DMS114 treated with DMSO at 0.1 percent for 48 hours (cell line): ENCODE data around the gene TGM2.

Source experiments
- DNase-seq: peaks from one replicate; lab custom pipeline; 2025; ENCODE audit not compliant: unreplicated experiment; lab: John Stamatoyannopoulos, UW

The TGM2 gene

DNA sequence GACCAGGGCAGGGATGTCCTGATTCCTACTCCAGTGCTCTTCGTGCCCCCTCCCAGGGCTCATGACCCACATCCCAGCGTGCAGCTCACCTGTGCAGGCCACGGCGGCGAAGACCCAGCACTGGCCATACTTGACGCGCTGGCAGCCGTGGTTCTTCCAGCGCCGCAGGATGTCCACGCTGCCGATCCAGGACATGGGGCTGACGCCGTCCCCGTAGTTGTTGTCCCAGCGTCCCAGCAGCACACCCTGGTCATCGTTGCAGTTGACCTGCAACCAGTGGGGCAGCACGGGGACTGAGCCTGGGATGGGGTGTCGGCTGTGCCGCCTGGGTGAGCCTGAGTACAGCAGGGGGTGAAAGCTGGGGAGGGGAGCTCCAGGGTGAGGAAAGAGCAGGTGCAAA lies 18.4 kb downstream of the TGM2 start:
- no peak for DNase-seq

DNA sequence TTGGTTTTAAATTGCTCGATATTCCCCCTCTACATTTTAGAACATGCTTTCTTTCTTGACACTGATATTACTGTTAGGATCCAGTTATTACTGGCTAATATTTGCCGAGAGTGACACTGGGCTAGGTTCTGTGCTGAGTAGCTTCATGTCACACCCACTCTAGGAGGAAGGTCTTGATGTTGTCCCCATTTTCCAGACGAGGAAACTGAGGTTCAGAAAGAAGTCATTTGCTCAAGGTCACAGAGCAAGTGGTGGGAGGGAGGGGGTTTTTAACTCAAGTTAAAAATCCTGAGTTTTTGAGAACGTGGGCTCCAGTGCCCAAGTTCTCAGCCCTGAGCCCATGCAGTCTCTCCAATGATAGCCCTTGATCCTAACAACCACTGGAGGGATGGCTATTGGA lies 18.9 kb downstream of the TGM2 start:
- no peak for DNase-seq

DNA sequence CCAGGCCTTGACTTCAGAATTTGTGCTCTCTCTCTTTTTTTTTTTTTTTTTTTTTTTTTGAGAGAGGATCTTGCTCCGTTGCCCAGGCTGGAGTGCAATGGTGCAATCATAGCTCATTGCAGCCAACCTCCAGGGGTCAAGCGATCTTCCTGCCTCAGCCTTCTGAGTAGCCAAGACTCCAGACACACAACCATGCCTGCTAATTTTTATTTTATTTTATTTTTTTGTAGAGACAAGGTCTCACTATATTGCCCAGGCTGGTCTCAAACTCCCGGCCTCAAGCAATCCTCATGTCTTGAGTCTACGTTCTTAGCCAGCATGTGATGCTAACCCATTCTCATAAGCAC lies 19.4 kb downstream of the TGM2 start:
- no peak for DNase-seq

DNA sequence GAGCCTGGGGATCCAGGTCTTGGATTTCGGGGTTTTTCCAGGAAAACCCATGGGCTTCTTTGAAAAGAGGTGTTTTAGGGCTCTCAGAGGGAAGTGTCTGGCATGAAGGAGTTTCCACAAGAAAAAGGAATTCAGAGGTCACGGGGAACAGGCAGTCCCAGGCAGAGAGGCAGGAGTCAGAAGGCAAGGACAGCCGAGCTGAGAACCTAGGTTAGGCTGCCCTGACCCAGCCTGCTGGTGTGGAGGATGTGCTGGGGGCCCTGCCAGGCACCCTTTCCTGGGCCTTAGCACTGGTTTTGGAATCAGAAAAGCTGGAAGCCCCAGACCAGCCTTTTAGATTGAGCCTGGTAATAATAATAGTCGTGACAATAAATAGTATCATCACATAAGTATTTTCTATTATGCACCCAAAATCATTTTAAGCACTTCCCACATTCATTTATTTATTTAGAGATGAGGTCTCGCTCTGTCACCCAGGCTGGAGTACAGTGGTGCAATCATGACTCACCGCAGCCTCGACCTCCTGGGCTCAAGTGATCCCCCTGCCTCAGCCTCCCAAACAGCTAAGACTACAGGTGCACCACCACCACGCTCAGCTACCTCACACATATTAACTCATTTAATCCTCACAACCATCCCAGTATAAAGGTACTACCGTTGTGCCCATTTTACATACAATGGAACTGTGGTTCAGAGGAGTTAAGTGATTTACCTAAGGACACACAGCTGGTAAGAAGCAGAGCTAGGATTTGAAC lies 19.9 kb downstream of the TGM2 start:
- no peak for DNase-seq

DNA sequence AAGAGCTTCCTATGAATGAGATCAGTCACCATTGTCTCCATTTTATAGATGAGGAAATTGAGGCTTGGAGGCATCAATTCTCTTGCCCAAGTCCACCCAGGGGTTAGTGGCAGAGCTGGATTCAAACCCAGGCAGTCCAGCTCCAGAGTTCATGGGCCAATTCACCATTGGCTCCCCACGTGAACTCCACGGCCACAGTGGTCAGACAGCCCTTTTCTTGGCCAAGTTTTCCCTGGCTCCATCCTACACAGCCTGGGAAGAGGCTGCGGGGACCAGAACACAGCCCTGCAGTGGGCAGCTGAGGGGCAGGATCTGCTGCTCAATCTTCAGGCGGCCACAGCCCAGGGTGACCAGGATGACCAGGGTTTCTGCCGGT lies 20.5 kb downstream of the TGM2 start:
- no peak for DNase-seq

DNA sequence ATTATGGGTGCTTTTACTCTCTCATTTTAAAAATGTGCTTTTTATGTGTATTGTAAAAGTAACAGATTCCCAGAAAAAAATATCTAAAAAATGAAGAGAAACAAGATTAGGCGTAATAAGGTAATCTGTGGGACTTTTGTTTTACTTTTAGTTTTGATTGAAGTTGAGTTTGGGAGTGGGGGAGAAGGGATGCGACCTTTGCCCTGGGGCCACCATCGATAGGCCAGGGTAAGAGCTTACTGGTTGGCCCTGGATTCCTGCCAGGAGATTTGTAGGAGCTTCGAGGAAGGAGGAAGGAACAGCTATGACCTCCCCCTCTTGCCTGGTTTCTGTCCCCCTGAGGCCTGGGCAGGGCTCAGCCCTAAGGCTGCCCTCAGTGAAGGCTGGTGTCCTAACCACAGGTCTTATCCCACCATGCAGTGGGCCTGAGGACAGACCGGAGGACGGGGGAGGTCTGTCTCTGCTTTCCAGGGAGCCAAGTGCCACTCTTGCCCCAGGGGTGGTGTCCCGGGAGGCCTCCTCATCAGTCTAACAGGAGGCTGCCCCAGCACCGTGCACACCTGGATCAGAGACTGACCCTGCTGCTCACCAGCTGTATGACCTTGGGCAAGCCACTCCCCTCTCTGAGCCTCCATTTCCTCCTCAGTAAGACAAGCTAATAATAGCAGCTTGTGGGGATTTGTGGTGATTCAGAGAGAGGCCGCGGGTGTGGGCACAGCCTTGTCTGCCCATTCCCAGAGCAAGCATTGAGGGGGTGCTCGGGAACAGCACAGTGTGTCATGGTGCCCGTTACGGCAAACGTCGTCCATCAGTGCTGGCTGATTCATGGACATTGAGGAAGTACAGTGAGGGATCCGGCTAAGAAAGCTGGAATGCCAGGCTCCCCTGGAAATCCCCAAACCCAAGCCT lies 21.2 kb downstream of the TGM2 start:
- DNase-seq, result no peak

DNA sequence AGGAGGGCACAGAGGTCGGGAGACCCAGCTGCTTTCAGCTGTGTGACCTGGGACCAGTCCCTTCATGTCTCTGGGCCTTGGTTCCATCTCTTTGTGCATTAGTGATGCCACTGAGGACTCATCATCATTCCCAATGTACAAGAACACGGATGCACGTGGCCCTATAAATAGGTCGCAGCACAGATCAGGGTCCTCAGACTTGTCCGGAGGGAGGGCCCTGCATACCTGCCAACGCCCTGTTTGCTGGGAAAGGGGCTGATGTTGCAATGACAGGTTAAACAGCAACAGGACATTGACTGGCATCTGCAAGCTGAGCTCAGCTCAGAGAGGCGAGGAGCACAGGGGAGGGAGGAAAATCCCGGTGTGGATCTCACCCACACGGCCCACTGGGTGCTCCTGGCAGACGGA lies 21.8 kb downstream of the TGM2 start:
- no peak for DNase-seq

DNA sequence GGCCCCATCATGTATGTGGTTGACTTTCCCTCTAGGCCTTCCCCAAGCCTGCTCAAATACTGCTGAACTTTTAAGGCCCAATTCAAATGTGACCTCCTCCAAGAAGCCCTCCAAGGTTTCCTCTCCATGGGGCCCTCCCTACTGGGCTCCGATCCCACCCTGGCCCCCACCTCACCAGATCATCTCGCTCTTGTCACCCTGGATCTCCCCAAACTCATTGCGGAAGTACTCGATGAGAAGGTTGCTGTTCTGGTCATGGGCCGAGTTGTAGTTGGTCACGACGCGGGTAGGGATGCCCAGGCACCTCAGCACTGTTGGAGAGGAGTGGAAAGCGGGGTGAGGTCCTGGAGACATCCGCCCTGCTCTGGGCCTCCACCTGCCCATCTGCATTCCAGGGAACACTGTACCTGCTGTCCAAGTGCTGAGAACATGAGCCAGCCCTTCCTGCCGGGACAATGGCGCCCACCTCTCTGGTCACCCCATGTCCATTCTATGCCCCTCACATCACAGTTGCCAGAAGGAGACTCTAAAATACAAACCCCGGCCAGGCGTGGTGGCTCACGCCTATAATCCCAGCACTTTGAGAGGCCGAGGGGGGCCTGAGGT lies 23.1 kb downstream of the TGM2 start:
- no peak for DNase-seq

DNA sequence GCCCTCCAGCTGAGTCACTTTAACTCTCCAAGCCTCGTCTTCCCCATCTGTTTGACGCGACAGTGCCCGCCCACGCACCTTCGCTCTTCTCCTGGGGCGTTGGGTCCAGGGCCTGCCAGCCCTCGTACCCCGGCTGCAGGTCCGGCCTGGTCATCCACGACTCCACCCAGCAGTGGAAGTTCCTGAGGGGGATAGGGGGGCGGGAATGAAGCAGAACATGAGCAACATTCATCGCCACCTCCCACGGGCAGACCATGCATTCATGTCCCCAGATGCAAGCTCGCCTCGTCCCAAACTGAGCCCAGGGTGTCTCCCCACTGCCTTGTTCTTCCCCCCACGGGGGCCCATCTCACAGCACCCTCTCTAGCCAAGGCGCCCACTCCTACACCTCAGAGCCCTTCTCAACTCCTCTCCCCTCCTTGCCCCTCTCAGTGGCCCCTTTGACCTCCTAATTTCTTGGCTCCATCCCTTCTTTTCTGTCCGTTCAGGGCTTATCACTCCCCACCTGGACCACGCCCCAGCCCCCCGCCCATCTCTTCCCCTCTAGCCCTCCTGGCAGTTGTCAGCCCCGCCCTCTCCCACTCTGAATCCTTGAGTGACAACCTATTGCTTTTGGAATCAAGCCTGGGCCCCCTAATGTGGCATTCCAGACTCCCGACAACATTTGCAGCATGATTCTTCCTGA lies 23.7 kb downstream of the TGM2 start:
- no peak for DNase-seq

DNA sequence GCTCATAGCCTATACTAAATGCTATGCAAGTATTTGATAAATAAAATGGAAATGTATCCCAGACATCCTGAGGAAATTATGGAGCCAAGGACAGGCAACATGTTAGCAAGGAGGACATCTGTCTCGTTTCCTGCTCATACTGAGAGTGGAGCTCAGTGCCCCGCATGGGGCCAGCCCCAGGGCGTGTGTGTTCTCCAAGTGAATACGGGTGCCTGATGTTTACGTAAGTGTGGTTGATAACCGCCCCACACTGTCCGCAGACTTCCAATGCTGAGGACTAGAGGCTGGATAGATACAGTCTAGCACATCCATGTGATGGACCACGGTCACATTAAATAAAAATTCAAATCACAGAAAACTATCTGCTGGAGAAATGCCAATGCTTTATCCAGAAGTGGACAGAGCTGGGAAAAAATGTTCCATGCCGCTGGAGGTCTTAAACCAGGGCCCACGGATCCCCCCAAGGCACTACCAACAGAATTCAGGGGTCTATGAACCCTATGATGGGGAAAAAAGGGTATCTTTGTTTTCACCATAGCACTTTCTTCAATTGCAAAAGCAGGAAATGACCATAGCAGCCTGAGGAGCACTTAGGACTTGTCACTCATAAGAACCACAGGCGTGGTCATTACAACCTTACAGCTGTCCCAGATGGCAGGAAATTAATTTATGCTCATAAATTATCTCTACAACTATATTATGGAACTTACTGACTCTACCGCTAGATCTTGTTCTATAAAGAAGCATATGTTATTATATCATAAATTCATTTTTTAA lies 24.9 kb downstream of the TGM2 start:
- no peak for DNase-seq

DNA sequence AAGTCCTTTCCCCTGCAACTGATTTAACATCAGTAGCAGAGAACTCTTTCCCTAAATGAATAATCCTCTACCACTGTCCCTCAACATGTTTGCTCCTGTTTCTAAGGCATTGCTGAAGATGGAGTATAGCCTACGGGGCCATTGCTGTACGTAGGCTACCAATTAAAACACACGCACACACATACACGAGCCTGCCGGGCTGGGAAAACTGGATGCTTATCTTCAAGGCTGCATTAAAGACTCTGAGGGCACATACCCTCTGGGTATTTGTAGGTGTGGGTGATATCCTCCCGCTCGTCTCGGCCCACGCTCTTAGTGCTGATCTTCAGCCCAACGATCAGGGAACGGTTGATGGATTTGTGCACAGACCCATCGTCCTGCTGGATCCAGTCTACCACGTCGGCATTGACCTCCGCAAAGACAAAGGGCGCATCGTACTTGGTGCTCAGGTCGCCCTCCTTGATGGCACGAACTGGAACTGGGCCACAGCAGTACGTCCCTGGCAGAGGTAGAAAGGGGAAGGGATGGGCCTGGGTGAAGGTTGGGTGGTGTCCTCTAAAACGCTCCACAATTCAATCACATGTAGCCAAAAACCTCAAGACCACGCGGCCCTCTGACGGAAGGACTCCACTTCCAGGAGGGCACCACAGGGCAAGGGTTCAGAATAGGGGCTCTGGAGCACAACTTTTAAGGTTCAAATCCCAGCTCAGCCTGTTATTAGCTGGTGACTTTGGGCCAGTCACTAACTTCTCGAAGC lies 25.7 kb downstream of the TGM2 start:
- no peak for DNase-seq

DNA sequence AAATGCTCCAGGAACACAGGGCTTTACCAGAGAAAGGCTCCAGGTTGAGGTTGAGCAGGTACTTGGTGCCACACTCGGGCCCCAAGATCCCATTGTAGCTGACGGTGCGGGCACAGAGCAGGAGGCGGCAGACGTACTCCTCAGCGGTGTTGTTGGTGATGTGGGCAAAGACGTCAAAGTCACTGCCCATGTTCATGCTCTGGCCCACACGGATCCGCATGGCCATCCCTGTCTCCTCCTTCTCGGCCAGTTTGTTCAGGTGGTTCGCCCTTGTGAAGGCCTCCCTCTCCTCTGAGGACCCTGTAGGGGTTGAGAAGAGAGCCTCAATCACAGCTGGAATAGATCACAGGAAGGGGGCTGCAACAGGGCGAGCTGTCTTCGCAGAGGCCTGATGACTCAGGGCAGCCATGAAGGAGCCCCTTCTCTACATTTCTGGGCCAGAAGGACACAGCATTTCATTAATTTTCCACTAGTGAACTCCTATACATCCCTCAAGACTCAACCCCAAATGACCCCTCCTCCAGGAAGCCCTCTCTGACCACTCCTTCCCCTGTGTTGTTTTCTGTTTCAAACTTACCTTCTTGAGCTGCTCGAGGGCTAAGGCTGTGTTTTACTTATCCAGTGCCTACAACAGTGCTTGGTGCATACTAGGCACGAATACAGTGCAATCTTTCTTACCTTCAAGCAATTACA lies 26.8 kb downstream of the TGM2 start:
- DNase-seq, result no peak

DNA sequence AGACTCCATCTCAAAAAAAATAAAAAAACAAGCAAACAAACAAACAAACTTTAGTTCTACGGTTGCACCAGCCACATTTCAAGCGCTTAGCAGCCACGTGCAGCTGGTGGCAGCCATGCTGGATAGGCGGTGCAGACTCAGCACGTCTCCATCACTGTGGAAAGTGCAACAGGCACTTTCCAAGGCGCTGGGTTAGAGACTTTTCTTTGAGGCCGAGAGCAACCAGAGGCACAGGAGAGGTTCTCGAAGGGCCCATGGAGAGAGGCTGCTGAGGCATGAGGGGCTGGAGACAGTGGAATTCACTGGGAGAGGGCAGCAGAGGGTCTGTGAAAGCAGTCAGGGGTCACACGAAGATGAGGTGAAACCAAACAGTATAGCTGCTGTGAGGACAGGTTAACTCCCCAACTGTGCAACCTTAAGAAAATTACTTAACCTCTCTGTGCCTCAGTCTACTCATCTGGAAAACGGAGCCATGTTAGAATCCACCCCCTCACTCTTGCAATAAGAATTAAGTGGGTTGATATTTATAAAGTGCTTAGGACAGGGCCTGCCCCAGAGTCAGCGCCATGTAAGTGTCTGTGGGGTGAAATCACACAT lies 27.5 kb downstream of the TGM2 start:
- DNase-seq, result no peak

DNA sequence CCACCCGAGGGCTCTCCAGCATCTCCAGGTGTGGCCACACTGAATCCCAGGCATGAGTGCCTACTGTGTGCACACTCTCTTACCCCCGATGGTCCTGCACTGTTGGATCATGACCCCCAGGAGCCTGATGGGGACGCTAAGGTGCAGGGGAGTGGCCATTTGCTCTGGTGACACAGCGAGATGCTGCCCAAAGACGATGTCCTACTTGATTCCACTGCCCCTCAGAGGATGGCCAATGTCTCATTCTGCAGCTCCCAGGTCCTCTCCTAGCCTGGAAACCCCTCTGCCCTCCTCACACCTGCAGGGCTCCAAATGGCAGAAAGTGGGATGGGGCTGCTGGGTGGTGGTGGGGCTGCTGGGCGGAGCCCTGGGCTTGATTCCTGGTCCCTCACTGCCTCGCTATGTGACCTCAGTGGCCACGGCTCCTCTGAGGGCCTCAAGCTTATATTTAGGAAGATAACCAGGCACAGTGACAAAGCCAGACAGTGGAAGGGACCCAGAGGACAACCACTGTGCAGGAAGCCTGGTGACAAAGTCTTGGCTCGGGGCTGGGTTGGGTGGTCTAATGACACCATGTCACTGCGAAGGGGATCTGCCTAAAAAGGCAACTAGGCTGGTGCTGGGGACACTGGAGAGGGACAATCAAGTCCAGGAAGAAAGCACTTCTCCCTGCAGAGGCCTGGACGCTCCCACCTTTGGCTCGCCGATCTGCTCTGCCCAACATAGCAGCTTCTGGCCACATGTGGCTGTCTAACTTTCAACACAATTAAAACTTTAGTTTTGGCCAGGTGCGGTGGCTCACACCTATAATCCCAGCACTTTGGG lies 28.4 kb downstream of the TGM2 start:
- no peak for DNase-seq

DNA sequence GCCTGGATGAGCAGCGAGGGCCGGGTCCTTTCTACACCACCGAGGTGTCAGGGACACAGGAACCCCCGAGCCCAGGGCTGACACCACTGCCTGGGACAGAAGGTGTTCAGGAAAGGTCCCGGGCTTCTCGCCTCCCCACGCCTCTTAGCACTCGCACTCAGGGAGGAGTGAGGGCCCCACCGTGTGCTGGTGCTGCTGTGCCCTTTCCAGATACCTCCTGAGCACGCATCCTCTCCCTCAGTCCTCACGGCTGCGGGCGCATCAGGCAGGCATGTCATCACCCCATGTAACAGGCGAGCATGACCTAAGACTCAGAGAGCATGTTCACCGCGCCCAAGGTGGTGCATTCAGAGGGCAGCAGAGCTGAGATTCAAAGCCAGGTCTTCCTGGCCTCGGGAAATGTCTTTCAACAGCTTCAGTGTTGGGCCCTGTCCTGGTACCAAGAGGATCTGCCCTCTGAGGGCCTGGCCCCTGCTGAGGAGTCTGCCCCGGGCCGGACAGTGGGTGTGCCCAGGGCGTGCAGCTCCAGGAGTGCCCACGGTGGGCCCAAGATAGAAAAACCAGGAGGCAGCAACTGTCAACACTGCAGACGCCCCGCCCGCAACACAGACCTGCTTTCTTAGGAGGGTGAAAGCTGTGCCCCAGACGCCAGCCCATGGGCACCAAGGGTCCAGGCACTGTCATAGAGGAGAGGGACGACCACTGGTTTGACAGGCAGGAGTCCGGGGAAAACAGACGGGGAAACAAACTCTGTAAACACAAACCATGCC lies 29.2 kb downstream of the TGM2 start:
- no peak for DNase-seq

DNA sequence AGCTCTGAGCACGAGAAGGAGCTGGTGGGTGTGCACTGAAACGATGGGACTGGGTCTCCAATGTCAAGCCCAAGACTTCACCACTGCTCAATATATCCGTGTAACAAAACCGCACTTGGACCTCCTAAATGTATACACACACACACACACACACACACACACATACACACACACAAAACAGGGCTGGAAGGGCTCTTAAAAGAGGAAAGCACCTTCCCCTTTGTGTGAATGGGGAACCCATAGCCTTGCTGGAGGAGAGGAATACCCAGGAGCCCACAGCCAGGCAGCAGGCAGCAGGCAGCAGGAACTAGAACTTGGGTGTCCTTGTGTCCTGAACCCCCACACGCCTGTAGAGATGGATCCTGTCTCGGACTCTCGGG lies 29.8 kb downstream of the TGM2 start:
- DNase-seq, result no peak

DNA sequence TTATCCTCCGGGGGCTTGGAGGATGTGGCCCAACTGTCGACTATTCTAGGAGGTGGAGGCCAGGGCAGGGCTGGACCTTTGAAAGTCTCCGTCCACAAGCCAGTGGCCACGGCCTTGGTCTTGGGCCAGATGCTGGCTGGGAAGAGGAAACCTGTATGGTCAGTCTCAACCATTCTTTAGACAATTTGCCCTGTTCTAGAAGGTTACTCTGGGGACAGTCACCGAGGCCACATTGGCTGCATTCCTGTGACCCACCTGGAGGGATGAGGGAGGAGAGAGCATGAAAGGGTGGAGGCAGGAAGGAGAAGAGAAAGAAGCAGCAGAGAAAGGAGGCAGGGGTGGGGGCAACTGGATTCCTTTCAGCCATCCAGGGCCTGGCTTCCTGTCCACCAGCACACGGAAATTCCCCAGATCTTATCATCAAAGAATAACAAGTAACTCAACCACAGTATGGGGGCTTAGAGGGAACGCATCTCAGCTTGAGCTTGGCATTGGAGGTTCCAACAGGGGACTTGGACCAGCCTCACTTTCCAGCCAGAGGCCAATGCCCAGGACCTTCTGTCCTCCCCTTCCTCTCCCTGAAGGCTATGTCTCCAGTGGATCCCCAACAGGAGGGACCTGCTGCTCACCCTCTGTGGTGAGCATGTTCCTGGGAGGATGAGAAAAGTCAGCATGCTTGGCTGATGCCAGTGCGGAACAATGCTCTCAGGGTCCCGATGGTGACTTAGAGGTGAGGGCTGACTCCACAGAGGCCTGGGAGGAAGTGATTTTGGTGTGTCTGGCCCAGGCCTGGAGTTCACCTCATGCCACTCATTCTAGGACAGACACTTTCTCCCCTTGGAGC lies 30.4 kb downstream of the TGM2 start:
- no peak for DNase-seq
